Stimulated activated CD8-positive, alpha-beta memory T cell treated with anti-CD3 and anti-CD28 coated beads, Interleukin-7, amount 100 ng/mL, for 1 hour (primary cell): ENCODE data around the gene OAS2.
A peak's percentile ranks its signal among the peaks of the same experiment; 100 is the strongest.
"Not testable (repeated sequence)": the region's sequence is repeated elsewhere in the genome, so short reads cannot be mapped to it uniquely, and the experiment has no call there.

Source experiments
- DNase-seq, 2 donors: peaks; one replicate each; pipeline ENCODE4 v3.0.0-alpha.2; 2020; ENCODE audit warnings: low read depth in 2 of 2

OAS2 gene

GRCh38 chr12:112985642-112986290 is 7.4 kb downstream of the OAS2 start:
- no peak for DNase-seq

DNA sequence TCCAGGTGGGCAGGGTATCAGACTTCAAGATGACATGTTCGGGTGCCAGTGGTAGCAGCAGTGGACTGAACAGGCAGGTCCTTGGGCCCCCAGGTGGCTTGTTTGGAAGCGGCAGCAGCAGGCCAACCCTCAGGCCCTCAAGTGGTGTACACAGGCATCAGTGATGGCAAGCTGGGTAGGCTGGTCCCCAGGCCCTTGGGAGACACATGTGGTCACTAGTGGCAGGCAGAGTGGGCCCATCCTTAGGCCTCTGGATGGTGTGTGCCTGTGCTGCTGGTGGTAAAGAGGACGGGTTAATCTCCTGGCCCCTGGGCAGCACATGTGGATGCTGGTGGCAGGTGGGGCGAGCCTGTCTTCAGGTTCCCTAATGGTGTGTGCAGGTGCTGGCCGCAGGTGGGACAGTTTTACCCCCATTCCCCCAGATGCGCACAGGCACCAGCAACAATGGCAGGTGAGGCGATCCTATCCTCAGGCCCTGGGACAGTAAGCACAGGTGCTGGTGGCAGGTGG is 8.0 kb downstream of the OAS2 start:
- no peak for DNase-seq

DNA sequence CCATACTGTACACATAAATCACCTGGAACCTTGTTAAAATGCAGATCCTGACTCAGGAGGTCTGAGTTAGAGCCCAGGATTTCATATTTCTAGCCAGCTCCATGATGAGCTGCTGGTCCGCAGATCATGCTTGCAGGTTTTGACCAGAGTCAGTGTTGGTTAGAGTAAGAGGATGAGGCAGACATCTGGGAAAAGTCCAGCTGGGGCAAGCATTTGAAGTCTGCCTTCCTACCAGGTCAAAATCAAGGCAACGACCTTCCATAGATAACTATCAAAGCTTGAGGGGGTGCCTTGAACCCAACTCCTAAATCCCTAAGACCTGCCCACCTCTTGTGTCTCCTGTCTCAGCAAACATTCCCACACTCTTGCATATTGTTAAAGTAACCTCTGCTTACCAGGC is 9.2 kb downstream of the OAS2 start:
- no peak for DNase-seq

DNA sequence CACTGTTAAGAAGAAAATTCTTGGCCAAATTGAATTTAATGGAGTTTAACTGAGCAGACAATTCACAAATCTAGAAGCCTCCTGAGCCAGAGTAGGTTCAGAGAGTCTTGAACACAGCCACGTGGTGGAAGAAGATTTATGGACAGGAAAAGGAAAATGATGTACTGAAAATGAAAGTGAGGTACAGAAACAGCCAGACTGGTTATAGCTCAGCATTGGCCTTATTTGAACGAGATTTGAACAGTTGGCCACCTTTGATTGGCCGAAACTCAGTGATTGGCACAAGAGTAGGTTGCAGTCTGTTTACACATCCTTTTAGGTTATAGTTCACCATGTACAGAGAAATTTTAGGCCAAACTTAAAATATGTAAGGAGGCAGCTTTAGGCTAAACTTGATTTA is 9.9 kb downstream of the OAS2 start:
- DNase-seq = no peak

- not testable (repeated sequence) for DNase-seq
These were observed 10.6 kb downstream of the OAS2 start for GRCh38 chr12:112988823-112989385.

- no peak for DNase-seq
These were observed 11.5 kb downstream of the OAS2 start for GRCh38 chr12:112989806-112990205.

GRCh38 chr12:112992541-112993398 is 14.5 kb downstream of the OAS2 start:
- peak in 1 of 2 donors; percentile 31 for DNase-seq

DNA sequence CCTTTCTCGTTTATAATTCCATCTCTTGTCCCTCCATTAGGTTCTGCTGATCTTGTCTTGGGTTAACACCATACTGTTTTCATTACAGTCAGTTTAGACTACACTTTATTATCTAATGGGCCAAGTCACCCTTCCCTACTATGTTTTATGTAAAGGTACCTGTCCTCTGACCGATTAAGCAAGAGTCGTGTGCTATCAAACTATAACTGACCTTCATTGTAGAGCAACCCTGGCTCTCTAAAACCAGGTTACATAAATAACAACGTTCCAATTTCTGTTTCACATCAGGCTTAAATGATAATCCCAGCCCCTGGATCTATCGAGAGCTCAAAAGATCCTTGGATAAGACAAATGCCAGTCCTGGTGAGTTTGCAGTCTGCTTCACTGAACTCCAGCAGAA is 16.7 kb downstream of the OAS2 start:
- no peak for DNase-seq

DNA sequence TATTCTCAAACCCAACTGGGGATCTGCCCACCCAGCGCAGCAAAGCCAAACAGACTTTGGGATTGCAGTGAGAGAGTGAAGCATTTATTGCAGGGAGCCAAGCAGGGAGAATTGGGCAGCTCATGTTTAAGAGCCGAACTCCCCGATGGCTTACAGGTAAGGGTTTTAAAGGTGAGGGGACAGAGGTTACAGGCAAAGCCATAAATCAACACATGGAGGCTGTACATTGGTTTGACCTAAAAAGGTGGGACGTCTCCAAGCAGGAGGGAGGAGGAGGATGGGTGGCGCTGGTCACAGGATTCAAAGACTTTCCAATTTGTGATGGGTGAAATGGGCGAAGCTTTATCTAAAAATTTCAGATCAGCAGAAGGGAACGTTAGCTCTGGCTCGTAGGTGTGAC is 18.2 kb downstream of the OAS2 start:
- no peak for DNase-seq

DNA sequence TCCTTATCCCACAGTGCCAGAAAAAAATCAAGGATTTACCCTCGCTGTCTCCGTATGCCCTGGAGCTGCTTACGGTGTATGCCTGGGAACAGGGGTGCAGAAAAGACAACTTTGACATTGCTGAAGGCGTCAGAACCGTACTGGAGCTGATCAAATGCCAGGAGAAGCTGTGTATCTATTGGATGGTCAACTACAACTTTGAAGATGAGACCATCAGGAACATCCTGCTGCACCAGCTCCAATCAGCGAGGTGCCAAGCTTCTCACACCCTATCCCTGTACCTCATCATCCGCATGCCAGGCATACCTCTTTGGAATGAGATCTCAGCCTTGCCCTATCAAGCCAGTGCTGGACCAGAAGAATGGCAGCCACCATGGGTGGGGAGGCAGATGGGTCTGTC is 19.2 kb downstream of the OAS2 start:
- DNase-seq = no peak

GRCh38 chr12:112998987-112999767 is 20.9 kb downstream of the OAS2 start:
- no peak for DNase-seq

GRCh38 chr12:113000433-113000832 is 22.1 kb downstream of the OAS2 start:
- no peak for DNase-seq

DNA sequence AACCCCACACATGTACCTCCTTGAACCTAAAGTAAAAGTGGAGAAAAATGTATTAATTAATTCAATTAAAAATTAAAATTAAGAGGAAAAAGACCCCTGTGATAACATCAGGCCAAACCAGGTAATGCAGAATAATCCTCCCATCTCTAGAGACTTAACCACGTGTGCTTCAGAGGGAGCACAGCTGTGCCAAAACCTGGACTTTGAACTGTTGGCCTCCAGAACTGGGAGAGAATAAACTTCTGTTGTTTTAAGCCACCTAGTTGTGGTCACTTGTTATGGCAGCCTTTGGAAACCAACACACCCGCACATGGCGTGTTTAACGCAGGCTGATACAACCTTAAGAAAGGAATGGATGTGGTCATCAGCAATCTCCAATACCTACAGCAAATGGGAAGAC is 23.8 kb downstream of the OAS2 start:
- no peak for DNase-seq

DNA sequence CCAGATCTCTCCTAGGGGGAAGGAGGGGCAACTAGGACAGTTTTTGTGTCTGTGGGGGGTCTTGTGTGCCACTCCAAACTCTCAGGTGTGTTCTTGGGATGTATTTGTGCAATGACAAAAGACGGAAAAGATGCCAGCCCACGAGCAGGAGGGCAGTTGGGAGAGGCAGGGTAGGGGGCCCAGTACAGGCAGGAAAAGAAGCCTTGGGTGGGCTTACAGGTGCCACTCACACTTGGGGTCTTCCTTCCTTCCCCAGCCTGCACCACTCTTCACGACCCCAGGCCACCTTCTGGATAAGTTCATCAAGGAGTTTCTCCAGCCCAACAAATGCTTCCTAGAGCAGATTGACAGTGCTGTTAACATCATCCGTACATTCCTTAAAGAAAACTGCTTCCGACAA is 24.4 kb downstream of the OAS2 start:
- no peak for DNase-seq

DNA sequence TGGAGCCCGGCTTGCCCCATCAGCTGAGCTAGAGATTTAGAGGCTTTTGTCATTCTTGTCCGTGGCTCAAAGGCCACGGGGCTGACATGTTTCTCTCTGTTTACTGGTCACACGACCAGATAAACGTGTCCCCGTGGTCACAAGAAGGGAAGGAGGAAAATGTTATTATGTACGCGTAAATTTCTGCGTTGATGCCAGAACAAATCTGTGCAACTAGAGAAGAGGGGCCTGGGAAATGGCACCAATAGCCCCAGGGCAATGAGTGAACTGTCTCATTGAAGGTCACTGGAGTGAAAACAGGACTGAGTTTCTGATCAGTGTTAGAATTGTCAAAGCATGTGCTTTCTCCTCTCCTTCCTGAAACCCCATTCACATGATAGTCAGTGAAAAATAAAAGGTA is 25.3 kb downstream of the OAS2 start:
- DNase-seq = no peak

DNA sequence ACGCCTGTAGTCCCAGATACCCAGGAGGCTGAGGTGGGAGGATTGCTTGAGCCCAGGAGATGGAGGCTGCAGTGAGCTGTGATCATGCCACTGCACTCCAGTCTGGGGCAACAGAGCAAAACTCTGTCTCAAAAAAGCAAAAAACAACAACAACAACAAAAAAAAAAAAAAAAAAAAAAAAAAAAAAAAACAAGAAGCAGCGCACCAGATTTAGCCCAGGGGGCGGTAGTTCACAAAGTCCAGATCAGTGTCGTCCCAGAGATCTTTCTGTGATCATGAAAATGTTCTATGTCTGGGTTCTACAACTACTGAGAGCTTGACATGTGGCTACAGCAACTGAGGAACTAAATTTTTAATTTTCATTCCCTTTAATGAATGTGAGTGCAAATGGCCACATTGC is 27.4 kb downstream of the OAS2 start:
- no peak for DNase-seq

- no peak for DNase-seq
These were observed 27.9 kb downstream of the OAS2 start for GRCh38 chr12:113006206-113006605.

DNA sequence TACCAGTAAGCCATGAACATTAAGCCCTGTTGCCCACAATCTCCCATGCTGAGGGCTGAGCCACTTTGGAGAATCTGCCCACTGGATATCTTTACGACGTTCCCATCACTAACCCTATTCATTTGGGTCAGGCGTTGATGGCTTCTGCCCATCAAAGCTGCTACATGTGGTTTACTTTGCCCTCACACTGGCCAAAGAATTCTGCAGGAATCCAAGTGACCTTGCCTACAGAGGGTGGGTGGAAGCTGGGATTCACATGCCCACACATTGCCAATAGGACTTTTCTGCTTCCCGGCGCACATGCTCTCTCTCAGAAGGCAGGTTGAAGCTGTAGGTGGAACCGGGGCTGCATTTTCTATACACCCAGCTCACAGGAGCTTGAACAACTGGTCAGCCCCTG is 28.3 kb downstream of the OAS2 start:
- no peak for DNase-seq

DNA sequence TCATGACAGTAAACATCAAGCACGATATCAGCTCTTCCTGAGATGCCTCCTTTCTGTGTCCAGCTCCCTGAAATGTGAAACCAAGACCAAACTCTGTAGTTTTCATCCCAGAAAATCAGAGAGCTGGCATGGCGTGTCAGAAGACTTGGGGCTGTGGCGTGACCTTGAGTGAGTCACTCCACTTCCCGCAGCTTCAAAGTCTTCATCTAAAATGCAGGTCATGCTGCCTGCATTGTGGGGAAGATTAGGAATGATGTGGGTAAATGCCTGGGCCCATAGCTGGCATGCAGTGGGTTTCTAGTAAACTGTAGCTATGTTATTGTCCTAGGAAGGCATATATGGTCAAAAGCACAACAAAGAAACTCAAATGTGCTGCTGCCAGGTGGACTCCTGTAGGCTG is 28.8 kb downstream of the OAS2 start:
- DNase-seq = no peak

DNA sequence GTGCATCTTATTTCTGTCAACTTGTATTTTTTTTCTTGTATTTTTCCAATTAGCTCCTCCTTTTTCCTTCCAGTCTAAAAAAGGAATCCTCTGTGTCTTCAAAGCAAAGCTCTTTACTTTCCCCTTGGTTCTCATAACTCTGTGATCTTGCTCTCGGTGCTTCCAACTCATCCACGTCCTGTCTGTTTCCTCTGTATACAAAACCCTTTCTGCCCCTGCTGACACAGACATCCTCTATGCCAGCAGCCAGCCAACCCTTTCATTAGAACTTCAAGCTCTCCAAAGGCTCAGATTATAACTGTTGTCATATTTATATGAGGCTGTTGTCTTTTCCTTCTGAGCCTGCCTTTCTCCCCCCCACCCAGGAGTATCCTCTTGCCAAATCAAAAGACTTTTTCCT is 32.4 kb downstream of the OAS2 start:
- no peak for DNase-seq

DNA sequence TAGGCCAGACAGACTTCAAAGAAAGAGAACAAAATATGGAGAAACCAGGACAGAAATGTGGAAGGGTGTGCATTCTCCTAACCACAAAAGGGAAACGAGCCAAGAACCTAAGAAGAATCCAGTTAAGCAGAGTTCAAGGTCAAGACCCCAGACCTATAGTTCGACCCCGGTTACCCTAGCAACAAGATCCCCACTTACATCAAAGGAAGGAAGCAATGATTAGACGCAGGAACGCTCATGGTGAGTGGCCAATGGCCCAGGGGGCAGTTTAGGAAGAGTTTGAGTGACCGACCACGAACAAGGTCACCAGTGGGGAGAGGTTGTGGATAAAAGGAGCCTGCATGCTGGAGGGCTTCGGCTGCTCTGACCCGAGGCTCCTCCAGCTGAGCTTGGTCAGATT is 36.2 kb downstream of the OAS2 start:
- no peak for DNase-seq

- DNase-seq = no peak
These were observed 38.5 kb downstream of the OAS2 start for GRCh38 chr12:113016796-113017195.
